Measurements from ENCODE around the gene MSH6. TPM values are rescaled to one million over a fixed set of nuclear protein-coding genes. Genes with fewer than 3 reads are reported as not detected.
"Not testable (repeated sequence)": the region's sequence is repeated elsewhere in the genome, so short reads cannot be mapped to it uniquely, and the experiment has no call there.

Gene MSH6
- total RNA-seq, 1 donor from 2014 or later: 48.5 TPM

DNA sequence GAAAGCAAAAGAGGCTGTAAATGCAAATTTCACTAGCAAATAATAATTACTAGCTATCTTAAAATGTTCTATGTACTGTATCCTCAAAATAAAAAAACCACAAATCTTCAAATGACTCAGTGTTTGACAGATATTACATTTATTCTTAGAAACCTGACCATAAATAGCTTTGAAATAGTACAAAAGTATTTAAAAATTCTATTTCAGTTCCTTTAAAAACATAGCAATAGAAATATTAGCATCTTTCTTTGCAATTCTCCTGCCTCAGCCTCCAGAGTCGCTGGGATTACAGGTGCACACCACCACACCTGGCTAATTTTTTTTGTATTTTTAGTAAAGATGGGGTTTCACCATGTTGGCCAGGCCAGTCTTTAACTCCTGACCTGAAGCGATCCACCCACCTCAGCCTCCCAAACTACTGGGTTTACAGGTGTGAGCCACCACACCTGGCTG, 50.6 kb downstream of the MSH6 start:
- DNase-seq (ENCODE audit: low spot score in 2 of 2) (no peak), FAIRE-seq (no peak)

DNA sequence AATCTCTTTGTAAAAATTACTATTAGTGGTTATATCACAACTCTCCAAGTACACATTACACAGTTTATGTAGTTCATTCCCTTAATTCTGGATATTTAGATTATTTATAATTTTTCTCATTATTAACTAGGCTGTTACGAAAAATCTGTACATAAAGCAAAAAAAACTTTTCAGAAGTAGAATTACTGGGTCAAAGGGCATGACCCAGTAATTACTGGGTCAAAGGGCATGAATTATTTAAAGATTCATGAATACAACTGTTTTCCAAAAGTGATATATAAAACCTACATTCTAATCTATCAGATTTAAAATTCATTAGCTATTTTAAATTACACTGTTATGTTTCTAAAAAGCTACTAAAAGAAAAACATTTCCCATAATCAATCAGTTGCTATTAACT, 55.3 kb downstream of the MSH6 start:
- no peak for FAIRE-seq
- no peak for DNase-seq (ENCODE audit: low spot score in 2 of 2)

GRCh38 chr2:47838686-47839085, 55.7 kb downstream of the MSH6 start:
- FAIRE-seq: no peak
- no peak for DNase-seq (ENCODE audit: low spot score in 2 of 2)

GRCh38 chr2:47842846-47843245, 59.9 kb downstream of the MSH6 start:
- FAIRE-seq (no peak), DNase-seq (ENCODE audit: low spot score in 2 of 2) (no peak)

- no peak for FAIRE-seq
- DNase-seq (ENCODE audit: low spot score in 2 of 2): no peak
Observed at GRCh38 chr2:47843407-47843806, 60.5 kb downstream of the MSH6 start.

DNA sequence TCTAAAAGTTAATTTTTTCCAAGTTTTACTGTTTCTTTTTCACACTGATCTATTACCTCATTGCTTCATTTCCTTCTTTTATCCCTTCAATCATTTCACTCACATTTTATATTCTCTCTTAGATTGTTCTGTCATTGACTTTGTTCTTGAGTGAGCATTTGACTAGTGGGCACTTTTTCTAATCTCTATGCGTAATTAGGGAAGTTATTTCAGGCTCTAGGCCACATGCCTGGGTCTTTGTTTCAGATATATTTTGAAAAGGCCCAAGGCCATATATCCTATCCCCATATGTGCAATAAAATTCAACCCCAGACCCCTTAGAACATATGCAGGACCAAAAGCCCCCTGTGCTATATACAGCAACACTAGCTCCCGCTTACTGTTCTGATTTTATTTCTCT, 61.2 kb downstream of the MSH6 start:
- FAIRE-seq (no peak), DNase-seq (ENCODE audit: low spot score in 2 of 2) (no peak)

DNA sequence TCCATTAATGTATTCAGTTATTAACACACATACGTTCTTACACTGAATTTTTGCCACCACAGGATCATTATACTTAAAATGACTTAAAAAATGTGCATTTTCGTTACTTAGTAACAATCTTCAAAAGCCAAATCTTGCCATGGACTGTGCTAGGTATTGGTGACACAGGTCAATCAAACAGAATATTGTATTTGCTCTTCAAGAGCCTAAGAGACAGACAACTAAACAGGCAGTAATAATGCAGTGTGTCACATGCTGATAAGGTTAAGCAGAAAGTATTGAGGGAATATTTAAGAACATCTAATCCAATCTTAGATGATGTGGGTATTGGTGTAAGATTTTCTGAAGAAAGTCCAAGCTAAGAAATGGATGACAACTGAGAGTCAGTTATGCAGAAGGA, 66.4 kb downstream of the MSH6 start:
- no peak for DNase-seq (ENCODE audit: low spot score in 2 of 2)
- no peak for FAIRE-seq

GRCh38 chr2:47850198-47850597, 67.3 kb downstream of the MSH6 start:
- DNase-seq (ENCODE audit: low spot score in 2 of 2) (no peak), FAIRE-seq (no peak)

- not testable (repeated sequence) for FAIRE-seq; DNase-seq (ENCODE audit: low spot score in 2 of 2)
Observed at GRCh38 chr2:47853067-47853777, 70.3 kb downstream of the MSH6 start.

Small RNA genes lying within 50 kb of the gene (small RNA-seq; reads per million reads assigned to genes)
- not detected for gene RF00026
- gene RPL36AP15: not detected

Other genes with a start within 250 kb of the MSH6 start
- 1.6 TPM for gene KCNK12, start 212.2 kb upstream of the MSH6 start, total RNA-seq
- gene FBXO11, start 123.4 kb downstream of the MSH6 start, total RNA-seq: 212 TPM

Measured in frontal cortex (tissue), 4 donors.